ENCODE measurements around the gene DSTYK. TPM values are rescaled to one million over a fixed set of nuclear protein-coding genes. Genes with fewer than 3 reads are reported as not detected.
"Not testable (repeated sequence)": the region's sequence is repeated elsewhere in the genome, so short reads cannot be mapped to it uniquely, and the experiment has no call there.

DSTYK gene
- total RNA-seq, 1 donor from 2014 or later = 11.0 TPM

DNA sequence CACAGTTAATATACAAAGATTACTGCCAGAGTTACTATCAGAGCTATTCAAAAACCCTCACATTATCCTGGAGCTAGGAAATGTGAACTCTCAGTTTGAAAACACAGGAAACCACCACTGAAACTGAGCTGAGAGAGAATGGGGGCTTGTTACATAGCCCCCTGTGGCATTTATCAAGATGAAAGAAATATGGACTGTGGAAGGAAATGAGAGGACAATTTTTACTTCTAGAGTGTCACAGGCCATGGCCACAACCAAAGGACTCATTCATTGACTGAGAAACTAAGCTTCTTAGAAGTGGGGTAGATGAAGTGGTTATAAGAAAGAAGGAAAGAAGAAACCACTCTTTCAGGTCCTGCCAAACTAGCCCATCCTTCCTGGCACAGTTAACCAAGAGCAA, 25.3 kb downstream of the DSTYK start:
- Mint-ChIP-seq H3K36me3 (ENCODE audit: insufficient read depth) (peaks cover 8% of the 10 kb centered on the region), H3K4me3 (ENCODE audit: low read depth) (no peak overlapping the region), H3K9me3 (ENCODE audit: low read depth) (no peaks in the 10 kb centered on the region), H3K27ac (no peak overlapping the region), H3K27me3 (no peaks in the 10 kb centered on the region), H3K4me1 (ENCODE audit: low read depth) (peaks cover 11% of the 10 kb centered on the region)
- DNase-seq (ENCODE audit: low spot score, unreplicated experiment) = no peak
- TF ChIP-seq, protein P1, sequence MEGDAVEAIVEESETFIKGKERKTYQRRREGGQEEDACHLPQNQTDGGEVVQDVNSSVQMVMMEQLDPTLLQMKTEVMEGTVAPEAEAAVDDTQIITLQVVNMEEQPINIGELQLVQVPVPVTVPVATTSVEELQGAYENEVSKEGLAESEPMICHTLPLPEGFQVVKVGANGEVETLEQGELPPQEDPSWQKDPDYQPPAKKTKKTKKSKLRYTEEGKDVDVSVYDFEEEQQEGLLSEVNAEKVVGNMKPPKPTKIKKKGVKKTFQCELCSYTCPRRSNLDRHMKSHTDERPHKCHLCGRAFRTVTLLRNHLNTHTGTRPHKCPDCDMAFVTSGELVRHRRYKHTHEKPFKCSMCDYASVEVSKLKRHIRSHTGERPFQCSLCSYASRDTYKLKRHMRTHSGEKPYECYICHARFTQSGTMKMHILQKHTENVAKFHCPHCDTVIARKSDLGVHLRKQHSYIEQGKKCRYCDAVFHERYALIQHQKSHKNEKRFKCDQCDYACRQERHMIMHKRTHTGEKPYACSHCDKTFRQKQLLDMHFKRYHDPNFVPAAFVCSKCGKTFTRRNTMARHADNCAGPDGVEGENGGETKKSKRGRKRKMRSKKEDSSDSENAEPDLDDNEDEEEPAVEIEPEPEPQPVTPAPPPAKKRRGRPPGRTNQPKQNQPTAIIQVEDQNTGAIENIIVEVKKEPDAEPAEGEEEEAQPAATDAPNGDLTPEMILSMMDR (IDR thresholded peaks at IDR 0.05; ENCODE audit: unreplicated experiment) = no peak

DNA sequence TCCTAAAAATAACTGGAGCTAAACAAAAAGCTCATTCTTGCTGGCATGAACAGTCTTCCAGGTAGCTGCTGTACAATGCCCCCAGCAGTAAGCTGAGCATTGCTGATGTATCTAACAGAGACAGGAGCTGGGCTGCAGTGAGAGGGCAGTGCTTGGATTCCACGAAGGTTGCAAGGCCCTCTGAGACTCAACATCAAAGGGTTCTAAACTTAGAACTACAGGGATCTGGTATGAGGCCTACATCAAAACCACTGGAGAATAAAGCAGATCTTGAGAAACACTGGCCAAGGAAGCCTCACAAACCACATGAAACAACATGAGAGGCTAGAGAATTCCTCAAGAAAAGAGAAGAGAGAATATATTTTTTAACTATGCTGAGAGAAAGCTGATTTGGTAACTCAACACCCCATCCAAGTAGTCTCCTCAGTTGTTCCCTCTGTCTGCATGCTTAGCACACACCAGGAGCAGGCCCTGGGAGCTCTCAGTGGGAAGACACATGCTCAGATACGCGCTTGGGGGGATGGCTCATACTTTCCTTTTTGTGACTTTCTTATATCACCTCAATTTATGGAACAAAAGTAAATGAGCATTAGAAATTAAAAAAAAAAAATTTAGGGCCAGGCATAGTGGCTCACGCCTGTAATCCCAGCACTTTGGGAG, 27.7 kb downstream of the DSTYK start:
- DNase-seq (ENCODE audit: low spot score, unreplicated experiment) = no peak
- Mint-ChIP-seq H3K4me1 (ENCODE audit: low read depth) (no peaks in the 10 kb centered on the region), H3K27ac (no peak overlapping the region), H3K4me3 (ENCODE audit: low read depth) (no peak overlapping the region), H3K27me3 (no peaks in the 10 kb centered on the region), H3K36me3 (ENCODE audit: insufficient read depth) (peaks cover 8% of the 10 kb centered on the region), H3K9me3 (ENCODE audit: low read depth) (no peaks in the 10 kb centered on the region)
- TF ChIP-seq, protein P1 (IDR thresholded peaks at IDR 0.05; ENCODE audit: unreplicated experiment) = no peak

DNA sequence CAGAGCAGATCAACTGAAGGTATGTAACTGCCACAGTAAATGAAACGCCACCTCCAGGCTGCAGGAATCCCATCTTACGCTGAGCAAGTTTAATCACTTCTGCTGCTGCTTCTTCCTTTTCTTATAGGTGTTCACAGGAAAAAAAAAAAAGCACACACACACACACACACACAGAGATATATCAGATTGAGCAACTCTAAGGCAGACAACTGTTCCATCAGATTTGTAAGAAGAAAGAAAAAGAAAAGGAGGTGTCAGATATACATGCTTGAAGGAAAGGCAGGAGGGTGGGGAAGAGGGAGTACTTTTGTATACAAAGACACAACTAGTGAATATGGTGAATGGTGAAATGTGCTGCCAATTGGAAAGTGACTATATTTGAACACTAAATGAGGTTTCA, 28.6 kb downstream of the DSTYK start:
- TF ChIP-seq, protein P1 (IDR thresholded peaks at IDR 0.05; ENCODE audit: unreplicated experiment) = no peak
- no peak for DNase-seq (ENCODE audit: low spot score, unreplicated experiment)
- Mint-ChIP-seq H3K27me3 (no peaks in the 10 kb centered on the region), H3K4me3 (ENCODE audit: low read depth) (no peak overlapping the region), H3K9me3 (ENCODE audit: low read depth) (no peaks in the 10 kb centered on the region), H3K27ac (peak overlapping the region; percentile 3), H3K4me1 (ENCODE audit: low read depth) (no peaks in the 10 kb centered on the region), H3K36me3 (ENCODE audit: insufficient read depth) (peaks cover 8% of the 10 kb centered on the region)

DNA sequence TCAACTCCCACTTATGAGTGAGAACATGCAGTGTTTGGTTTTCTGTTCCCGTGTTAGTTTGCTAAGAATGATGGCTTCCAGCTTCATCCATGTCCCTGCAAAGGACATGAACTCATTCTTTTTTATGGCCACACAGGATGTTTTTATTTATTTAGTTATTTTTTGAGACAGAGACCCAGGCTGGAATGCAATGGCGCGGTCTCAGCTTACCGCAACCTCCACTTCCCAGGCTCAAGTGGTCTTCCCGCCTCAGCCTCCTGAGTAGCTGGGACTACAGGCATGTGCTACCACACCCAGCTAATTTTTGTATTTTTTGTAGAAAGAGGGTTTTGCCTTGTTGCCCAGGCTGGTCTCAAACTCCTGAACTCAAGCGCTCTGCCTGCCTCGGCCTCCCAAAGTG, 31.2 kb downstream of the DSTYK start:
- H3K27me3 Mint-ChIP-seq; H3K36me3 Mint-ChIP-seq (ENCODE audit: insufficient read depth); H3K9me3 Mint-ChIP-seq (ENCODE audit: low read depth); H3K4me3 Mint-ChIP-seq (ENCODE audit: low read depth); DNase-seq (ENCODE audit: low spot score, unreplicated experiment); H3K4me1 Mint-ChIP-seq (ENCODE audit: low read depth): not testable (repeated sequence)
- H3K27ac Mint-ChIP-seq = peak overlapping the region; percentile 63

DNA sequence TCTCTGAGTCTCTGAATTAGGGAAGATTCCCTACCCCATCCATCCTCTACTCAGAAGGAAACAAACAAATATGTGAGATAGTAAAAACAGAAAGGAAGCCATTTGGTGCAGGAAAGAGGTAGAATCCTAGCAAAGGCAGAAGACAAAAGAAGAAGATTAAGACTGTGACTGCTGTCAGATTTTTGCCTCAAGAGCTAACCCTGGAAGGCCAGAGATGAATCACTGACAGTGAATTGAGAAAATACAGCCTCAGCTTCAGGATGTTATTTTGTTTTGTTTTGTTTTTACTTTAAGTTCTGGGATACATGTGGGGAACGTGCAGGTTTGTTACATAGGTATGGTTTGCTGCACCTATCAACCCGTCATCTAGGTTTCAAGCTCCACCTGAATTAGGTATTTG, 31.7 kb downstream of the DSTYK start:
- no peaks in the 10 kb centered on the region for H3K4me1 Mint-ChIP-seq (ENCODE audit: low read depth)
- peaks cover 7% of the 10 kb centered on the region for H3K36me3 Mint-ChIP-seq (ENCODE audit: insufficient read depth)
- H3K27ac Mint-ChIP-seq = no peak overlapping the region
- H3K27me3 Mint-ChIP-seq = no peaks in the 10 kb centered on the region
- H3K4me3 Mint-ChIP-seq (ENCODE audit: low read depth) = no peak overlapping the region
- TF ChIP-seq, protein P1 (IDR thresholded peaks at IDR 0.05; ENCODE audit: unreplicated experiment) = no peak
- no peak for DNase-seq (ENCODE audit: low spot score, unreplicated experiment)
- no peaks in the 10 kb centered on the region for H3K9me3 Mint-ChIP-seq (ENCODE audit: low read depth)

DNA sequence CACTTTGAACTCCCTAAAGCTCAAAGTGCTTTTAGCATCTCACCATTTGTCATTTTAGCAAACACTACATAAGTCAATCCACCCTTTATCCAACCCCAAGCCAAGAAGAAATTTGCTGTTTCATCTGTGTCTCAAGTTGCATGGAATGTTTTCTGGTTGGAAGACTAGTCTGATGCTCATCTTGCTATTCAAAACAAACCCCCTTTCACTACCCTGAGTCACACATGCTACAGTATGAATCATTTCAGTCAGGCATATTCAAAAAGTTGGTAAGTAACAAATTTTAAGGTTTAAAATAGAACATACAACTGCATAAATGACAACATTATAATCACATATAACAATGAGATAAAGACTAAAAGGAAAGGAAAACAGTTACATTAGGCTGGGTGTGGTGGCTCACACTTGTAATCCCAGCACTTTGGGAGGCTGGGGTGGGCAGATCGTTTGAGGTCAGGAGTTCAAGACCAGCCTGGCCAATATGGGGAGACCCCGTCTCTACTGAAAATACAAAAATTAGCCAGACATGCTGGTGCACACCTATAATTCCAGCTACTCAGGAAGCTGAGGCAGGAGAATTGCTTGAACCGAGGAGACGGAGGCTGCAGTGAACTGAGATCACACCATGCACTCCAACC, 38.7 kb downstream of the DSTYK start:
- H3K36me3 Mint-ChIP-seq (ENCODE audit: insufficient read depth) = peaks cover 11% of the 10 kb centered on the region
- H3K27me3 Mint-ChIP-seq = no peaks in the 10 kb centered on the region
- H3K9me3 Mint-ChIP-seq (ENCODE audit: low read depth) = no peaks in the 10 kb centered on the region
- TF ChIP-seq, protein P1 (IDR thresholded peaks at IDR 0.05; ENCODE audit: unreplicated experiment) = no peak
- no peak overlapping the region for H3K4me3 Mint-ChIP-seq (ENCODE audit: low read depth)
- H3K4me1 Mint-ChIP-seq (ENCODE audit: low read depth) = peaks cover 5% of the 10 kb centered on the region
- H3K27ac Mint-ChIP-seq = peak overlapping the region; percentile 86
- no peak for DNase-seq (ENCODE audit: low spot score, unreplicated experiment)
